Memory B cell (primary cell): ENCODE data around the gene RNF208.

Experiments
- ATAC-seq: fragments of 150-1000 bp; cut with Tn5 transposase; 2 replicates; pipeline ENCODE4 v1.10.0; 2021; ENCODE audit warnings: low read depth, mild to moderate bottlenecking, moderate library complexity
- DNase-seq, 2 donors: peaks; one replicate each; pipeline ENCODE4 v3.0.0; 2022; ENCODE audit warnings: low spot score in 2 of 2
- H3K27ac Mint-ChIP-seq: one replicate; pipeline ENCODE4 v1.8.0; 2022; ENCODE audit warnings: mild to moderate bottlenecking, moderate library complexity, mixed read lengths
- H3K27me3 Mint-ChIP-seq: one replicate; pipeline ENCODE4 v1.8.0; 2022; ENCODE audit warnings: mixed read lengths
- H3K36me3 Mint-ChIP-seq: one replicate; pipeline ENCODE4 v1.8.0; 2022; ENCODE audit warnings: mild to moderate bottlenecking, mixed read lengths
- H3K4me1 Mint-ChIP-seq: one replicate; pipeline ENCODE4 v1.8.0; 2022; ENCODE audit warnings: mixed read lengths
- H3K4me3 Mint-ChIP-seq: one replicate; pipeline ENCODE4 v1.8.0; 2022; ENCODE audit warnings: mild to moderate bottlenecking, moderate library complexity, mixed read lengths
- H3K9me3 Mint-ChIP-seq: one replicate; pipeline ENCODE4 v1.8.0; 2022; ENCODE audit warnings: mixed read lengths

Gene RNF208

GRCh38 chr9:137193771-137194170 lies 28.3 kb downstream of the RNF208 start:
- ATAC-seq (no peak), DNase-seq (no peak)
- H3K27me3 Mint-ChIP-seq: no peaks in the 10 kb centered on the region
- H3K4me3 Mint-ChIP-seq: no peak overlapping the region
- H3K9me3 Mint-ChIP-seq: no peaks in the 10 kb centered on the region
- H3K4me1 Mint-ChIP-seq: peaks cover 13% of the 10 kb centered on the region
- H3K36me3 Mint-ChIP-seq: peaks cover 4% of the 10 kb centered on the region
- H3K27ac Mint-ChIP-seq: no peak overlapping the region

- H3K36me3 Mint-ChIP-seq: peaks cover 4% of the 10 kb centered on the region
- H3K4me3 Mint-ChIP-seq: no peak overlapping the region
- no peaks in the 10 kb centered on the region for H3K27me3 Mint-ChIP-seq
- no peak overlapping the region for H3K27ac Mint-ChIP-seq
- DNase-seq (no peak), ATAC-seq (no peak)
- H3K4me1 Mint-ChIP-seq: peaks cover 11% of the 10 kb centered on the region
- H3K9me3 Mint-ChIP-seq: no peaks in the 10 kb centered on the region
Observed at GRCh38 chr9:137192859-137193258, 29.2 kb downstream of the RNF208 start.

GRCh38 chr9:137192448-137192780 lies 29.6 kb downstream of the RNF208 start:
- no peaks in the 10 kb centered on the region for H3K9me3 Mint-ChIP-seq
- no peak overlapping the region for H3K4me3 Mint-ChIP-seq
- H3K4me1 Mint-ChIP-seq: peaks cover 12% of the 10 kb centered on the region
- ATAC-seq (no peak), DNase-seq (no peak)
- no peak overlapping the region for H3K27ac Mint-ChIP-seq
- peaks cover 4% of the 10 kb centered on the region for H3K36me3 Mint-ChIP-seq
- no peaks in the 10 kb centered on the region for H3K27me3 Mint-ChIP-seq

- no peak overlapping the region for H3K27ac Mint-ChIP-seq
- H3K27me3 Mint-ChIP-seq: no peaks in the 10 kb centered on the region
- no peaks in the 10 kb centered on the region for H3K9me3 Mint-ChIP-seq
- DNase-seq: no peak
- ATAC-seq: no peak
- peaks cover 14% of the 10 kb centered on the region for H3K4me1 Mint-ChIP-seq
- no peak overlapping the region for H3K4me3 Mint-ChIP-seq
- H3K36me3 Mint-ChIP-seq: peaks cover 4% of the 10 kb centered on the region
Observed at GRCh38 chr9:137191691-137192447, 30.2 kb downstream of the RNF208 start.

- no peak for ATAC-seq
- Mint-ChIP-seq H3K4me1 (peaks cover 16% of the 10 kb centered on the region), H3K36me3 (peaks cover 4% of the 10 kb centered on the region), H3K27ac (no peak overlapping the region), H3K27me3 (no peaks in the 10 kb centered on the region), H3K4me3 (peak overlapping the region; percentile 47), H3K9me3 (no peaks in the 10 kb centered on the region)
- DNase-seq: no peak
Observed at GRCh38 chr9:137191245-137191644, 30.8 kb downstream of the RNF208 start.

GRCh38 chr9:137190315-137190856 lies 31.7 kb downstream of the RNF208 start:
- DNase-seq (no peak), ATAC-seq (no peak)
- Mint-ChIP-seq H3K27me3 (no peaks in the 10 kb centered on the region), H3K36me3 (peaks cover 4% of the 10 kb centered on the region), H3K9me3 (no peaks in the 10 kb centered on the region), H3K4me1 (peaks cover 16% of the 10 kb centered on the region), H3K27ac (peak overlapping the region; percentile 82), H3K4me3 (peak overlapping the region; percentile 47)

- Mint-ChIP-seq H3K9me3 (no peaks in the 10 kb centered on the region), H3K27ac (peak overlapping the region; percentile 98), H3K27me3 (no peaks in the 10 kb centered on the region), H3K36me3 (peaks cover 6% of the 10 kb centered on the region), H3K4me3 (peak overlapping the region; percentile 89), H3K4me1 (peaks cover 14% of the 10 kb centered on the region)
- ATAC-seq: no peak
- DNase-seq: no peak
Observed at GRCh38 chr9:137189297-137190295, 32.4 kb downstream of the RNF208 start.

- Mint-ChIP-seq H3K27ac (peak within 1 kb of the TSS; percentile 98), H3K4me3 (peak within 1 kb of the TSS; percentile 95), H3K9me3 (no peaks in the 10 kb centered on the region), H3K36me3 (peaks cover 12% of the 10 kb centered on the region), H3K27me3 (no peaks in the 10 kb centered on the region), H3K4me1 (peaks cover 20% of the 10 kb centered on the region)
- peak; percentile 84 for ATAC-seq
- DNase-seq: peak; percentile 91 to 99
Observed at GRCh38 chr9:137188490-137189296, 33.3 kb downstream of the RNF208 start, which contains the start of the genes ANAPC2 and SSNA1. Gene ANAPC2, minus strand, starts transcription at chr9:137188560. Its CDS starts 28 bp downstream, at chr9:137188532. Gene SSNA1, plus strand, starts transcription at chr9:137188676. Its CDS starts 51 bp downstream, at chr9:137188727.

GRCh38 chr9:137188086-137188489 lies 34.0 kb downstream of the RNF208 start:
- Mint-ChIP-seq H3K9me3 (no peaks in the 10 kb centered on the region), H3K4me3 (peak overlapping the region; percentile 95), H3K4me1 (peaks cover 20% of the 10 kb centered on the region), H3K27ac (peak overlapping the region; percentile 98), H3K27me3 (no peaks in the 10 kb centered on the region), H3K36me3 (peaks cover 17% of the 10 kb centered on the region)
- DNase-seq (no peak), ATAC-seq (peak; percentile 9)

GRCh38 chr9:137187386-137187785 lies 34.7 kb downstream of the RNF208 start:
- no peak for DNase-seq
- peak overlapping the region; percentile 98 for H3K27ac Mint-ChIP-seq
- peak overlapping the region; percentile 95 for H3K4me3 Mint-ChIP-seq
- H3K4me1 Mint-ChIP-seq: peaks cover 20% of the 10 kb centered on the region
- peaks cover 17% of the 10 kb centered on the region for H3K36me3 Mint-ChIP-seq
- no peaks in the 10 kb centered on the region for H3K9me3 Mint-ChIP-seq
- no peak for ATAC-seq
- H3K27me3 Mint-ChIP-seq: no peaks in the 10 kb centered on the region

- Mint-ChIP-seq H3K36me3 (peaks cover 21% of the 10 kb centered on the region), H3K27me3 (no peaks in the 10 kb centered on the region), H3K9me3 (no peaks in the 10 kb centered on the region), H3K4me3 (peak overlapping the region; percentile 95), H3K4me1 (peaks cover 20% of the 10 kb centered on the region), H3K27ac (no peak overlapping the region)
- ATAC-seq: no peak
- no peak for DNase-seq
Observed at GRCh38 chr9:137186385-137186784, 35.7 kb downstream of the RNF208 start.

- DNase-seq (no peak), ATAC-seq (no peak)
- no peaks in the 10 kb centered on the region for H3K9me3 Mint-ChIP-seq
- H3K27me3 Mint-ChIP-seq: no peaks in the 10 kb centered on the region
- no peak overlapping the region for H3K27ac Mint-ChIP-seq
- H3K4me1 Mint-ChIP-seq: peaks cover 20% of the 10 kb centered on the region
- H3K4me3 Mint-ChIP-seq: no peak overlapping the region
- H3K36me3 Mint-ChIP-seq: peaks cover 20% of the 10 kb centered on the region
Observed at GRCh38 chr9:137185921-137186320, 36.1 kb downstream of the RNF208 start.

- peaks cover 20% of the 10 kb centered on the region for H3K4me1 Mint-ChIP-seq
- ATAC-seq (no peak), DNase-seq (no peak)
- H3K4me3 Mint-ChIP-seq: no peak overlapping the region
- peaks cover 17% of the 10 kb centered on the region for H3K36me3 Mint-ChIP-seq
- no peaks in the 10 kb centered on the region for H3K27me3 Mint-ChIP-seq
- H3K9me3 Mint-ChIP-seq: no peaks in the 10 kb centered on the region
- no peak overlapping the region for H3K27ac Mint-ChIP-seq
Observed at GRCh38 chr9:137184881-137185660, 37.0 kb downstream of the RNF208 start.
